Measurements from ENCODE around the gene ZNF606.

ZNF606 gene

DNA sequence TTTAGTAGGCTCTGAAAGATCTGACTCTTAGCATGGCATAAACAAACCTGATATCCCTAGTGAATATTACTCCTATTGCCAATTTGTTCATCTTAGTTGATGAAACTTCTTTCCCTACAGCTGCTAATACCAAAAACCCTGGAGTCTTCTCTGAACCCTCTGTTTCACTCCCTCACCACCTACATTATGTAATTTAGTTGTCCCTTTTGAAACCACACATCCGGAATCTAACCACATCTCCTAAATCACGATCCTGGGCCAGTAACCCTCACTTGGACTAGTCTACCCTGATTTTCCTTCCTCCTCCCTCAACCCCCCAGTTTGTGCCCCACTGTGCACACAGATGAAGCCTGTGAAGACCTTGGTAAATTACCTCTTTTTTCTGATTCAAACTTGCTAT, 56.3 kb downstream of the ZNF606 start:
- in situ Hi-C loops (cut with MboI; ENCODE audit: low pct_unique_long_range_greater_than_20kb, low sequenced_read_pairs), result no loop called here
- DNase-seq, result no peak

- peak; percentile 11 for DNase-seq
- in situ Hi-C loops (cut with MboI; ENCODE audit: low pct_unique_long_range_greater_than_20kb, low sequenced_read_pairs), result no loop called here
Measured at GRCh38 chr19:57941593-57941992, 61.0 kb downstream of the ZNF606 start.

DNA sequence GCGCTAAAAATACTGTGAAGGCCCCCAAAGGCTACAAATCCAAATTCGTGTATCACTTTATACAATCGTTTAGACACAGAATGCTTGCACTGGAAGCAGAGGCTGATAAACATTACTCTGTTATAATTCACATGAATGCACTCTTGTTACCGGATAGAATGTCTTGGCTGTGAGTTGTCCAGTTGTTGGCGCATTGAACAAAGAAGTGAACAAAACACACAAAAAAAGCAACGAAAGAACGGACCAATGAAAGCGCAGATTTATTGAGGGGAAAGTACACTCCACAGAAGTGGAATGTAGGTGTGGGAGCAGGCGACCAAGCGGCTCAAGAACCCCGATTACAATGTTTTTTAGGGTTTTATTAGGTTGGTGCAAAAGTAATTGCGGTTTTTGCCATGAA, 66.9 kb downstream of the ZNF606 start:
- in situ Hi-C loops (cut with MboI; ENCODE audit: low pct_unique_long_range_greater_than_20kb, low sequenced_read_pairs), result no loop called here
- DNase-seq, result no peak

DNA sequence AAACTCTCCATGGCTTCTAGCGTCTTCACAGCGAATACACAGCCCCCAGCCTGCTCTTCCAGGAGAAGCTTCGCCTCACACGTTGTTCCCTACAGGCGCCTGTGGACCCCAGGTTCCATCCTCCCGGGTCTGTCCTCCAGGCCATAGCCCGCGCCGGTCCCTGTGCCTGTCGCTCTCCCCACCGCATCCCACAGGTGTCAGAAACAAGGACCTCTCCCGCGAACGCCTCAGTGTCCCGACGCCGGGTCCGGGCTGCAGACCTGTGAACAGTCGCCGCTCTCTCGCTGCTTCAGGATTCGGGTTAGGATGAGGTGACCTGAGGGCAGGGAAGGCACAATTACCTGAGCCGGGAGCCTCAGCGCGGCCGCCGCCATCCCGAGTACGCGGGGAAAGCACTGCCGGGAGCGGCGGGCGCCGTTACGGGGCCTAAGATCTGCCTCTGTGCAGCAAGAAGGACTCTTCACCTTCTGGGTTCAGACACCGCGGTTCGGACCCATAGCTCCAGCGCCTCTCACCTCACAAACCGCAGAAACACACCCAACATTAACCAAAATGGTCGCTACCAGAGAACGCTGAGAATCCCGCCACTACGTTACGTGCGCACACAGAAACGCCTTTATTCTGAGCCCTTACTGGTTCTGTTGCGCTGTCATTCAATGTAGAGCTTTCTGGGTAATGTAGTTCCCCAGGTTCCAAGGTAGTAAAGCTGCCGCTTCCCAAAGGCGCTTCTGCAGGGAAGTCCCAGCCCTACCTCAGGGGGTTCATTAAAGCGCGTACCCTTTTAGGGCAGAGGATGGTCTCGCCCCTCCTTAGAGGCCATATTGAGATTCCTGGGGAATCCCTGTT, 67.6 kb downstream of the ZNF606 start, which contains the start of gene ZNF418:
Gene ZNF418, minus strand, starts transcription at position 583 of the 846 bp plus-strand sequence. CDS start 1,580 bp downstream, outside the sequence.
- in situ Hi-C loops (cut with MboI; ENCODE audit: low pct_unique_long_range_greater_than_20kb, low sequenced_read_pairs), result no loop called here
- DNase-seq, result no peak

DNA sequence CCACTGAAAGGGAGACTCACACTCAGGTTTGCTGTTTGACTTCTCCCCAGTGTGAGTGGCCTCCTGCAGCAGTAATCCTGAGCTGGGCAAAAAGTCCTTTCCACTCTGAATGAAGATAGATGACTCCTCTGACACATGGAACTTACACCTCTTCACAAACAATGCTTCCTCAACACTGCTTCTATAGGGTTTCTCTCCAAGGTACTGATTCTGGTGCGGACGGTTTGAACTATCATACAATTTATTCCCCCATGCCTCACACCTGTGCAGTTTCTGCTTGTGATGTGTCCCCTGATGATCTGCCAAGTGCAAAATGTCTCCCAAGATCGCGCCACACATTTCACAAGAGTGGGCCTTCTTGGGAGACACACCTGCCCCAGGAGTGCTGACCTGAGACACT, 75.0 kb downstream of the ZNF606 start:
- no peak for DNase-seq
- in situ Hi-C loops (cut with MboI; ENCODE audit: low pct_unique_long_range_greater_than_20kb, low sequenced_read_pairs), result no loop called here
